Mucosa of descending colon (tissue), 3 donors: ENCODE measurements around the gene TPSG1. TPM values are rescaled to one million over a fixed set of nuclear protein-coding genes. Genes with fewer than 3 reads are reported as not detected.

Source experiments
- ATAC-seq: fragments of 200-7000 bp; cut with Tn5 transposase; one replicate; pipeline ENCODE4 v1.9.1; 2020; ENCODE audit warnings: mild to moderate bottlenecking, moderate library complexity
- DNase-seq, 3 donors: peaks; one replicate each; pipeline ENCODE4 v3.0.0-alpha.2; 2020
- H3K36me3 ChIP-seq: fragments of 200-600 bp; one replicate; pipeline ENCODE4 v1.8.0; 2021; ENCODE audit warnings: low read depth, mild to moderate bottlenecking
- H3K4me1 ChIP-seq: fragments of 200-600 bp; one replicate; pipeline ENCODE4 v1.8.0; 2021; ENCODE audit warnings: low read depth, mild to moderate bottlenecking
- H3K4me3 ChIP-seq: fragments of 200-600 bp; one replicate; pipeline ENCODE4 v1.8.0; 2021; ENCODE audit warnings: mild to moderate bottlenecking
- H3K9me3 ChIP-seq: fragments of 200-600 bp; one replicate; pipeline ENCODE4 v1.8.0; 2021; ENCODE audit warnings: mild to moderate bottlenecking
- CTCF ChIP-seq: fragments of 200-600 bp; IDR thresholded peaks from one replicate; pipeline ENCODE4 v1.8.0; 2022; ENCODE audit warnings: antibody characterized with exemption, mild to moderate bottlenecking
- intact Hi-C, 2 donors: fragments of 100-400 bp; cut with DNase I in 1 of 2; cut with micrococcal nuclease in 1 of 2; formaldehyde crosslinking; loops; one replicate each; pipeline versions ENCODE4 v1.11.0 to v1.11.1; 2022; cut with DNase I, micrococcal nuclease
- total RNA-seq, 3 donors: library from RNA; stranded (reverse); fragmentation: NEBNext Ultra II Directional in 2 of 3; extraction: Animal tissue kit (Norgen Biotek cat#: 25700) in 2 of 3; gene quantifications; one replicate each; pipeline versions ENCODE4 v1.2.1 to v1.2.4, GENCODE V29; 2021 to 2023
- donor health status: DM: no; HTN: no; CAD: no; lungs with moderate emphysema.
- donor health status: DM: no; HTN: no; CAD: no.
- donor health status: DM: no; HTN: yes; CAD: no.

TPSG1 gene
- total RNA-seq, 3 donors from 2014 or later, result 23.3 to 61.3 (median 53.7) TPM

- no peaks in the 10 kb centered on the region for H3K9me3 ChIP-seq
These were observed 37.3 kb upstream of the TPSG1 start for GRCh38 chr16:1262210-1262845.

GRCh38 chr16:1261131-1261892 lies 36.2 kb upstream of the TPSG1 start:
- Histone ChIP-seq H3K36me3 (no peaks in the 10 kb centered on the region), H3K4me1 (no peaks in the 10 kb centered on the region), H3K4me3 (no peak overlapping the region), H3K9me3 (no peaks in the 10 kb centered on the region)
- DNase-seq (no peak), ATAC-seq (peak; percentile 10)
- intact Hi-C loops, result no loop called here
- no peak for TF ChIP-seq CTCF

More at GRCh38 chr16:1262210-1262845, 37.3 kb upstream of the TPSG1 start:
- no peaks in the 10 kb centered on the region for H3K4me1 ChIP-seq
- H3K36me3 ChIP-seq, result no peaks in the 10 kb centered on the region
- DNase-seq (no peak), ATAC-seq (no peak)
- TF ChIP-seq CTCF, result no peak
- H3K4me3 ChIP-seq, result no peak overlapping the region
- intact Hi-C loops, result no loop called here

- DNase-seq, result no peak
- H3K4me3 ChIP-seq, result no peak overlapping the region
- intact Hi-C loops, result no loop called here
- H3K9me3 ChIP-seq, result no peaks in the 10 kb centered on the region
- no peaks in the 10 kb centered on the region for H3K4me1 ChIP-seq
- no peak for TF ChIP-seq CTCF
- ATAC-seq, result no peak
- H3K36me3 ChIP-seq, result no peaks in the 10 kb centered on the region
These were observed 35.1 kb upstream of the TPSG1 start for GRCh38 chr16:1260101-1260680.

GRCh38 chr16:1259760-1260068 lies 34.6 kb upstream of the TPSG1 start:
- no peak for TF ChIP-seq CTCF
- H3K4me1 ChIP-seq, result no peaks in the 10 kb centered on the region
- no peak for DNase-seq
- H3K36me3 ChIP-seq, result no peaks in the 10 kb centered on the region
- no peak overlapping the region for H3K4me3 ChIP-seq
- intact Hi-C loops, result no loop called here
- H3K9me3 ChIP-seq, result no peaks in the 10 kb centered on the region
- ATAC-seq, result no peak

- Histone ChIP-seq H3K36me3 (no peaks in the 10 kb centered on the region), H3K4me1 (no peaks in the 10 kb centered on the region), H3K9me3 (no peaks in the 10 kb centered on the region), H3K4me3 (no peak overlapping the region)
- ATAC-seq (peak; percentile 19), DNase-seq (no peak)
- TF ChIP-seq CTCF, result no peak
- intact Hi-C loops, result no loop called here
These were observed 34.1 kb upstream of the TPSG1 start for GRCh38 chr16:1258906-1259759.
